Glomerular visceral epithelial cell (primary cell): Measurements from ENCODE around the gene ICA1L.

Source experiments
- DNase-seq: peaks from one replicate; pipeline ENCODE4 v3.0.0-alpha.2; 2016; ENCODE audit errors: extremely low spot score

The ICA1L gene

DNA sequence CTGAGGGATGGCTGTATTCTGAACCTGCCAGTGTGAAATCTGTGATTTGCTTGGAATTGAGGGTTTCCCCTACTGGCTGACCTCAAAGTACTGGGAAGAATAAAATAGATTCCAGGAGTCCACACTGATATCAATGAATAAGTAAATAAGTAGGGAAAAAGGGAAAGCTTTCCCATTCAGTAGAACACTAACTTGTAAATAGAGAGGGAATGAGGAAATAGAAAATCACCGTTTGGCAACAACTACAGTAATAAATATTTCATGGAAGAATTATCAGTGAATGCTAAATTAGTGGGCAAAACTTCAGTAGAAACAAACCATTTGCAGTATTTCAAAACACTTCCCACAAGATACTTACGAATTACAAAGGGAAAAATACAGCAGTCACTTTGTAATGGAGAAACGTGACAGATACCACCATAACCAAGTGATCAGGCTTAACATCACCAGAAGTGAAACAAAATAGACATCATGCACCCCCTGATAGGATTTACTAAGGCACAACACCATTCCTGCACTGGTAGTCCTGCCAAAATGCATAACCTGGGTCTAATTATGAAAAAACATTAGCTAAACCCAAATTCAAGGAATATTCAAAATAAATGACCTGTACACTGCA, 88.5 kb downstream of the ICA1L start:
- DNase-seq: no peak

DNA sequence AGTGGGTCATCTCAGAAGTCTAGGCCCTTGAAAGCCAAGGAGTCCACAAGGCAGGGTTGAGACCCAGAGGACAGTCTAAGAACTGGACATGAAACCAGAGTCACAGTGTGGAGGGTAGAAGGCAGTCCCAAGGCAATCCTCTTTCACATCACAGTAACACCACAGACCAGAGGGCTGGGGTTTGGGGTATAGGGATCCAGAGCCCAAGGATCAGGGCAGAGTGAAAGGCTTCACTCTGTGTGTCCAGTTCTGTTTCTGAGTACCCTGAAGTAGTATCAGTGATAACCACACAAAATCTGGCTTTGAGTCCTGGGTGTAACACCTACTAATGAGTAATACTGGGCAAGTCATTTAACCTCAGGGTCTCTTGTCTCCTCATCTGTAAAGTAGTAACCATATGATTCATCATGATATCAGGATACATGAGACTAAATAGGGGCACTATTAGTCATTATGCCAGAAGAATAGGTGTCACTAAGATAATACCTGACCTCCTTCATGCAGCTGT, 91.0 kb downstream of the ICA1L start:
- peak; percentile 79 for DNase-seq

DNA sequence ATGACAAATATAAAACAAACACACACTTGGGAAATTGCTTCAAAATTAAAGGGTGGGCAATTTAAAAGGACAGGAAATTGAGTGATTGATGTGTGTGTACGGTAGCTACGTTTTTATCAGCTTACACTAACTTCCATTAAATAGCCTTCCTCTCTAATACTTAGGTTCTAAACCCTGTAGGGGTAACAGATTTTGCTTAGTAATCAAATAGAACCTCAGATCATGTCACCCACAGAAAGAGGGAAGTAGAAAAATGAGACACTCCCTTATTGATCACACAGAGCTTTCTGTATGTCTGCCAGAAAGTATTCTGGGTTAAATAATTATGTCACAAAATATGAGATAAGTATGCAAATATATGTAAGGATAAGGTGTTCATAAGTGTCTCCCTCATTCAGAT, 93.3 kb downstream of the ICA1L start:
- DNase-seq: no peak

DNA sequence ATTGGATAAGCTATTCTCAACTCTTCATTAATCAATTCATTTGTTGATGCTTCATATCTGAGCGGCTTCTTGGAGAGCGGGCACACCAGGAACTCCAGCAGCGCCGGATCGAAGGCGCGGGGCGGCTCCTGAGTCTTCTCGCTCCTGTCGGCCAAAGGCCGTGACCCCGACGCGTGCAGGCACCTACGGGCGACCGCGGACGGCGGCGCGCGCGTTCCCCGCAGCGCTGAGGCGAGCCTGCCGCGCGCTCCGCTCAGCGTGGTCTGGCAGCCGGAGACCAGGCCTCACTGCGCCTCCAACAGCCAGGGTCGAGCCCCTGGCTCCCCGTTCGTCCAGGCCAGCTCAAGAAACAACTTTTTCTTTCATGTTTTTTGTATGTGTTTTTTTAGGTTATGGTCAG, 97.5 kb downstream of the ICA1L start:
- DNase-seq: no peak

DNA sequence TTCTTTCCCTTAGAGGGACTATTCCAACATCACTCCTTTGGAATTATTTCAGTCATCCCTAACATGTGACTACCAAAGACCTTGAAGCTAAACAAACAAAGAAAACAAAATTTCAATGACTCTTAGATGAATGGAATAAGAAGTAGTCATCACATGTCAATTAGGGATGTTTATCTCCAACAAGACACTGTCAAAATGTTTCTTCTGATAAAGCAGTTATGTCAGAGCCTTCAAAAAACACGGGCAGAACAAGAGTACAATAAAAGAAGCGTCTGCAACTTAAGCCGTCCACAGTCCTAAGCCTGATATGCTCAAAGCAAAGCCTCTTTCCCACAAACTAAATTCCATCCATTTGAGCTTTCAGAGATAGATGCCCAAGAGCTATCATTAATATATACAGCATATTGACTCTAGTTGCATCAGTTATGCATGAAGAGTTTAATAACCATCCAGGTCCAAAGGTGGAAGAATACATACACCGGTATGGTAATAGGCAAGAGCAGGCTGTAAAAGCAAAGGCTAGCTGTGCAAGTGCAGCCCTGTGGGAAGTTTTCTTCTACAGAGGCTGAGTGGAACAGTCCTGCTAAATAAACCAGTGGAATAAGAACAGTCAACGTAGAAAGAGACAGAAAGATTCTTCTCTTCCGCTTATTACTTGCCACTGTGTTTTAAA, 98.1 kb downstream of the ICA1L start:
- no peak for DNase-seq

DNA sequence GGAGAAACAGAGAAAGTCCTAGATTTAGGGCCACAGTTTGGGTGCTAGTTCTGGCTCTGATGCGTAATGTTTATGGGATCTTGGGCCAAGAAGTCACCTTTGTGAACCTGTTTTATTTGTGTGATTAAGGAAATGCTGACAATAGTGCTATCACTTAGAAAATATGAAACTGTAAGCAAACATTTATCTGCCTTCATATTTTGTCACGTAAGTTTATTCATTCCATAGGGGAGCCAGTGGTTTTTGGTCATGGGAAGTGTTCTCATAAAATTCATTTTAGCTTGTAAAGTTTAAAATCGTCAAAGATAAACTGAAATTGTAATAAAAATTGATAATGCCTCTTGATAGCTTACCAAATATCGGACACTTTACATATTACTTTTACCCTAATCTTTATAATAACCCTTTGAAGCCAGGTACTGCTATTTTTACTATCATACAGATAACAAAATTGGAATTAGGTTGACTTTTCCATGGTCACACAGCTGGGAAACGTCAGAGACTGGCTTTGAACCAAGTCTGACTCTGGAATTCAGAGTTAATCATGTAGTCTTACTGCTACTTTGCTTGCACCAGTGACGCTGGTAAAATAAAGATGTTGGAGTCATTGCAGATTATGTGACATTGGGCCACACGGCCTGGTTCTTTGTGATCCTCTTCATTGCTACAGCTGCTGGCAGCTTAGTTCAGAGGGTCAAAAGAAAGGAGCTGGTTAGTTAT, 99.7 kb downstream of the ICA1L start:
- no peak for DNase-seq

DNA sequence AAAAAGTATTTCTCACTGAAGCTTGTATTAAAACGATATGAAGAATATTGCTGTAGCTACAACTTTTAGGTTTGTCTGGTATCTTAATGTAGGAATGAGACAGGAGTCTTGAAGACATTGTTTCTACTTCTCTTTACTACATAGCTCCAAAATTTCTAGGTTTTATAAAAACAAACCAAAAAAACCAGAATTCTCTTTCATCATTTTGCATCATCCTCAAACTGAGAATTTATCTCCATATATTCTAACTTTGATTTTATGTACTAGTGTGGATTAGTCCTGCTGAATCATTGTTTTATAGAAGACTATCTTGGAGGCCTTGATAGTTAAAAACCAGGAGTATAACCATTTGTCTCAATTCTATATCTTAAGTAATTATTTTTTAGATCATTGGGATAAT, 100.2 kb downstream of the ICA1L start:
- DNase-seq: no peak

DNA sequence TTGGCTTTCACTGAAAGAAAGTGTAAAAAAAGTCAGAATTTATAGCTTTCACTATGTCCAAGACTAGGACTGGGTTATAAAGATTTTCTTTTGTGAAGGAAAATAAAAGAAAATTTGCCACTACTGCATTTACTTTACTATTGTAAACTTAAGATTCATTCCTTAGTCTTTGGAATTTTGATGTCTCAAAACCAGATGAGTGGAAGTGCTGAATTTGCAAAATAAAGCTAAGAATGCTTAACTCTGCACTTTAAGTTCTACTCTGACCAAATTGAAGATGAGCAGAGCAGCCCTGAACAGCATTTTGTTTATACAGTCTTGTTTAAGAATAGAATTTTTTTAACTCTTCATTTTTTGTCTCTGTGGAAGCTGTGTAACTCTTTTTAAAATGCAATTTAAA, 102.4 kb downstream of the ICA1L start:
- DNase-seq: no peak

DNA sequence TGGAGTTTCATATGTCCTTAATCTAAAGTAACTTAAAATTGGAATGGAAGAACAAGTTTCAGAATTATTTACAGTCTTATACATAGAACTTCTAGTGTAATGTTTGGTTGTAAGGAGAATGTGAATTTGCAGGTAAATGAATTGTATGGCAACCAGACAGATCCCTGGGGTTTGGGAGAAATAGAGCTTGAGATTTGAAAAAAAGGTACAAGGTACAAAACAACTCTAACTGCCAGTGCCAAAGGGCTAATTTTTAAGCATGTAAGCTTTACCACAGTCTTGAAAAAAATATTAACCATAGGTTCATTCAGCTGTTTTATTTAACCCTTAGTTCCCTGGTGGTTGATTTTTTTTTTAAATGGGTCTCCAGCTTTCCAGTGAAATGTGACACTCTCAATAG, 103.3 kb downstream of the ICA1L start:
- no peak for DNase-seq

DNA sequence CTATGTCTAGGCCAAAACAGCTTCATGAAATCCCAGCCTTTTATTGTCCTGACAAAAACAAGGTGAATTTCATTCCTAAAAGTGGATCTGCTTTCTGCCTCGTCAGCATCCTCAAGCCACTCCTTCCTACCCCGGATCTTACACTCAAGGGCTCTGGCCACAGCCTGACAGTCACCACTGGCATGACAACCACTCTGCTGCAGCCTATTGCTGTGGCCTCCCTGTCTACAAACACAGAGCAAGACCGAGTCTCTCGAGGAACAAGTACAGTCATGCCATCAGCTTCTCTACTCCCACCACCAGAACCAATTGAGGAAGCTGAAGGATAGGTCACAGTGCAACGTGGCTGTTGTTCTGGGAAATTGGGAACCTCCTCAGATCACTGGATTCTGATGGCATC, 106.1 kb downstream of the ICA1L start:
- no peak for DNase-seq

DNA sequence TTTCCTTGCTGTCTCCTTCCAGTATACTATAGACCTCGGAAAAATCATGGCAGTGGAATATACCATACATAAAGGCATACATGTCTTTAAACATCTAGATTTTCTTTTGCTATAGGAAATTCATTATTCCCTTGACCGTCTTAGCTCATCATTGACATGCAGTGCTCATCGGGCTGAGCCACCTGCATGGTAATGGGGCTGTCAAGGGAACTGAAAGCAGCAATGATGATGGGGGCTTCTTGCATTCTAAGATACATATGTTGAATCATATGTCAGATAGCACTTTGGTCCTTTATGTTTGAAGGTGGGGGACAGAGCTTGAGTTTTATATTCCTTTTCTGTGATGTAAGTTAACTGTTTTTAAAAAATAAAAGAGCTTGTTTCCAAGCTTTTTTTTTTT, 106.6 kb downstream of the ICA1L start:
- DNase-seq: no peak

DNA sequence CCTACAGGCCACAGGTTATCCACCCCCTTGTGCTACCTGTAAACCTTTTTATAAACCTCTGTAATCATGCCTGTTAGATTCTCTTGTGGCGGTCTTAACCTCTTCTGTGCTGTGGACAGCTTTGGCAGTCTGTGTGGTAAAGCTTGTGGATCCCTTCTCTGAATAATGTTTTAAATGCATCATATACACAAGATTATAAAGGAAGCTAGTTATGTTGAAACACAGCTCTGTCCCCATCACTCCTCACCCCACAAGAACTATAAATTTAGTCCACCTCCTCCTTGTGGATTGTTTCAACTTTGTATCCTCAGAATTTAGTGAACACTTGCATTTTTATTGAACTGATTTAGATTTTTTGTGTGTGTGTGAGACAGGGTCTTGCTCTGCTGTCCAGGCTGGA, 107.7 kb downstream of the ICA1L start:
- DNase-seq: no peak

DNA sequence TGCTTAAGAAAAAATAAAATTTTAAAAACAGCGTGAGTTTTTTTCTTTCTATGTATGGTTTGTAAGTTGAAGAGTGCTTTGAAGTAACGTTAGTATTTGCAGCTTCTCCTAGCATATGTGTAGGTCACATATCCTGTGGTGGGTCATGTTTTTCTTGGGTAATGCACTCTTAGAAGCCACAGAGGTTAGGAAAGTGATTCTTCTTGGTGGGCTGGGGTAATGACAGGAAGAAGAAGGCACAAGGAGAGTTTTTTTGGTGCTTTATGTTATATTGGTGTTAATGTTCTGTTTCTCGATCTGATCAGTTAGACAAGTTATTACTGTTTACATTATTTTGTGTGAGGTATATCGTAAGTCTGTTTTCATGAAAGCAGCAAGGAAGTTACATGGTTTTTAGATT, 109.0 kb downstream of the ICA1L start:
- no peak for DNase-seq

DNA sequence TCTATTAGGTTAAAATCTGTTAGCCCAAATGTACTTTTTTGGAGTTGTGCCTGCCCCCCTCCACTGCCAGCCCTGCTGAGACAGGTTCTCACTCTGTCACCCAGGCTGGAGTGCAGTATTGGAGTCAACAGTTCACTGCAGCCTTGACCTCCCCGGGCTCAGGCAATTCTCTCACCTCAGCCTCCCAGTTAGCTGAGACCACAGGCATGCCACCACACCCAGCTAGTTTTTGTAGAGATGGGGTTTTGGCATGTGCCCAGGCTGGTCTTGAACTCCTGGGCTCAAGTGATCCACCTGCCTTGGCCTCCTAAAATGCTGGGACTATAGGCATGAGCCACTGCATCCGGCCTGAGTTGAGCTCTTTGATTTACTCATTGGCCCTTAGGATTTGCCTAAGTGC, 110.7 kb downstream of the ICA1L start:
- DNase-seq: peak; percentile 23

DNA sequence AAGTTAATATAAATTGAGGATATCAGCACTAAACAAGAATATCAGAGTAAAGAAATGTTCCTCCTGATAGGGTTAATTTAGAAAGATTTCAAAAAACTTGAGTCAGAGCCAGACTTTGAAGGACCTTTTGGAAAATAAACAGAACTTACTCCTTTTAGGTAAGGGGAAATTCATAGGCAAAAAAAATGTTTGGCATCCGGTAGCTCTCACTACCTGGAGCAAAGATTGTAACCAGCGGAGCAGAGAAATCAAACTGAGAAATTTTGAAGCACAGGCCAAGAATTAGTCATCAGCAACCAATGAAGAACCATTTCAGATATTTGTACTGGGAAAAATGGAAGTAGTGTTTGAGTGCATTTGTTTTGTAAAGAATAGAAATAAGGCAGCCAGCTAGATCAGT, 113.0 kb downstream of the ICA1L start:
- DNase-seq: no peak

DNA sequence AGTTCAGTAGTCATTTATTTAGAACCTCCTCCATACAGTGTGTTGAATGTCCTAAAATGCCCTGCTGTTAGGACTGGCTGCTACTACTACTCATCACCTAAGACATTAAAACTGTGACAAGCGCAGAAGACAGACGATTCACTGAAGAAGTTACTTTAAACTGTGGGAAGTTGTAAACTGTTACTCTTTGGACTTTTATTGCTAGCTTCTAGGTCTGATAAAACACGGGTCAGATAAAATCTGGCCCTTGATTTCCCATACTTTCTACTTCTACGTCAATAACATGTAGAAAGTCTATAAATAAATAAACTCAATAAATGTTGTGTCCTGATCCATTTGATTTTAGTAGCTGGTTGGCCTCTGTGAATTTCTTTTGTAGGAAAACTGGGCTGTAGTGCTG, 113.4 kb downstream of the ICA1L start:
- no peak for DNase-seq

DNA sequence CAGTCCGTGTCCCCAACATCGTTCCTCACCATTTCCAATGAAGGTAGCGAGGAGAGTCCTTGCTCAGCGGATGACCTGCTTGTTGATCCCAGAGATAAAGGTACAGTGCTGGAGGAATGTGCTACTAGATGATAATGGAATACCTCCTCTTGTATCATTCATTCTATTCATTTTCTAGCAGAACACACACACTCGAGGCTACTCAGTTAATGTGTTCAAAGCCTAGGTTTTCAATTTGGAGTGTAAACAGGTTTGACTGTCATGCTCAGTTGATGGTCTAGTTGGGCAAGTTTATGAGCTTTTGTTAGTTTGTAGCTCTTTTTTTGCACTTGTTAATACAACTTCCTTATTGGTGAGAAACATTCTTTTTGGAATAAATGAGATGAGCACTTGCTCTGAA, 114.2 kb downstream of the ICA1L start:
- no peak for DNase-seq

DNA sequence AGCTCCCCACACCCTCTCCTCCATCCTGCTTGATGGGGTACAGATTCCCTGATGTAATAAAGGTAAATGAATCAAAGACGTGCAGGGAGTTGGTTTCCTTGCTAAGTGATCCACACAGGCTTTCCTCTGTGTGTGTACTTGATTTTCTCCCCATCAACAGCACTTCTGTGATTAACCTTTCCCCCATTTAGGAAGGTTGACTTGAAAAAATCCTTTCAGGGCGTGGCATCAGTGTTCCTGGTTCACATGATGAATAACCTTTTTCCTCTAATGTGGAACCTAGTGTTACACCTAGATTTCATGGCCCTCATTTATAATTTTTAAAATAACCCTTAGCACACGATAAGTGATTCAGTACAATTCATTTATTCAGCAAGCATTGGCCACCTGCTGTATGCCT, 115.0 kb downstream of the ICA1L start:
- DNase-seq: no peak

DNA sequence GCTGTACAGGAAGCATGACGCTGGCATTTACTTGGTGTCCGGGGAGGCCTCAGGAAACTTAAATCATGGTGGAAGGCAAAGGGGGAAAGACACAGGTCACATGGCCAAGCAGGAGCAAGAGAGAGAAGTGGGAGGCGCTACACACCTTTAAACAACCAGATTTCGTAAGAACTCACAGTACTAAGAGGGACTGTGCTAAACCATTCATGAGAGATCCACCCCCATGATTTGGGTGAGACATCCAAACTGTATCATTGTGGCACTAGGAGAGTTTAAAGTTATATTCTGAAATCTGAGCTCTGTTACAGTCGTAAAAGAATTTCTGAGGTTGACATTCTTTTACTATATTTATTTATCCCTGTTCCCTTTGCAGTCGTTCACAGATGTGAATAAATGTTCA, 116.6 kb downstream of the ICA1L start:
- no peak for DNase-seq

DNA sequence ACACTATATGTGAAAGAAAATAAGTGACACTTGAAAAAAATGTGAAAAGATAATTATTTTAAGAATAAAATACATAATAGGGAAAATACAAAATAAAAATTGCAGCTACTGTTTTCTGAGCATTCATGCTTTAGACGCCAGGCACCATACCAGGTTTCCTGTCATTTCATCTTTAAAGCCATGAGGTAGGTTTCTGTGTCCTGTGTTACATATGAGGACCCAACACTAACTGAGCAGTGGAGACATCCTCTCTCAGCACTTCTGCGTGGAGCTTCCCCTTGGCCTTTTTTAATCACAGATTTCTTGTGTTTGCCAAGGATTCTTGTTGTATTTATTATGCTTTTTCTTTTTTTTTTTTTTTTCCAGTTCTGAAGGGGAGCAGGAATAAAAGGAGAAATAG, 119.5 kb downstream of the ICA1L start:
- no peak for DNase-seq

DNA sequence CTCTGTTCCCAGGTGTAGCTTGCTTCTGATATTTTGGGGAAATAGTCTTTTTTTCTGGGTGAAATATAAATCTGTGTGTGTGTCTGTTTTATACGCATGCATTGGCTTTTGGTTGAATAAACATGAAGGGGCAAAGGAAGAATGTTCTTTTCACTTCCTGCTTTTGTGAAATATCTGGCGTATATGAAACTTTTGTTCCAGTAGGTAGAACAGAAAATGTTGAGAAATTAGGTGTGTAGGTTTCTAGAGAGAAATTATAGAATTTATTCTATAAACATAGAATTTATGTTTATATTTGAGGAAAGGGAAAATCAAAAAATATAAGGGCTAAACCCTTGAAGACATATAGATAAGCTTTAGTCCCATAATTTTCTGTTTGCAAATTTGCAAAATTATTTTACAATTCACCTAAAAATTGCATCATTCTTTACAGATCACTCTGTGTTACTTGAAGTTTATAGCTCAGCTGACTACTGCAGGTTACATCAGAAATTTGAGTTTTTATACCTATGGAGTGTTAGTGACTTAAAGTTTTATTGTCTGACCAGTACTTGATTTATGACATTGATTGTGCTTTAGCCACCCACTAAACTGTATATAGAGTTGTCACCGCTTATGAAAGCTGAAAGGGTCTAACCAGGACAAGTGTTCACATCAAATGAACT, 120.7 kb downstream of the ICA1L start:
- no peak for DNase-seq

DNA sequence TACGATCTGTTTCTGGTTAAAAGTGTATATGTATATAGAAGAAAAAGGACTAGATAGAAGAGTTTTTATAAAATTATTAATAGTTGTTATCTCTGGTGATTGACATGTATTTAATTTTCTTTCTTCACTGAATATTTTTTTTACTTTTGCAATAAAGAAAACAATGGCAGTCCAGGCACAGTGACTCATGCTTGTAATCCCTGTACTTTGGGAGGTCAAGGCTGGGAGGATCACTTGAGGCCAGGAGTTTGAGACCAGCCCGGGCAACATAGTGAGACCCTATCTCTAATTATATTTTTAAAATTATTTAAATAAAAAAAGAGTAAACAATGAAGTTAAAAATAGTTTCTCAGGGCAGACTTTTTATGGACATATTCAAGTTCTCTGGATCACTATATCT, 122.1 kb downstream of the ICA1L start:
- no peak for DNase-seq

DNA sequence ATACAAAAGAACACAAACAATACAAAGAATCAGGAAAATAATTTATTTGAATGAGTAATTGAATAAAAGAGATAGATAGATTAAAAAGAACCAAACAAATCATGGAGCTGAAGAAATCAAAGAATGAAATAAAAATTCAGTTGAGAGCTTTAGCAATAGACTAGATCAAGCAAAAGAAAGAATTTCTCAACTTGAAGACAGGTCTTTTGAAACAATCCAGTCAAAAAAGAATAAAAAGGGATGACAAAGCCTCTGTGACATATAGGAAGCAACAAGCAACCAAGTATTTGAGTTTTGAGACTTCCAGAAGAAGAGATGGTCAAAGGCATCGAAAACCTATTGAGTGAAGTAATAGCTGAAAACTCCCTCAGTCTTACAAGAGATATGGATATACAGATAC, 128.0 kb downstream of the ICA1L start:
- DNase-seq: no peak
